PFSK-1 (cell line): ENCODE data around the gene MGLL.

Experiments
- FOXP2 ChIP-seq: optimal IDR thresholded peaks from 2 replicates; pipeline ENCODE3; 2011; ENCODE audit warnings: borderline replicate concordance, control low read depth, inconsistent platforms; ENCODE audit not compliant: insufficient read depth; ENCODE audit errors: extremely low read length, extremely low read depth
- POLR2AphosphoS5 ChIP-seq: IDR thresholded peaks from 2 replicates; pipeline ENCODE4 v1.6.1; 2012; ENCODE audit warnings: low read depth, mild to moderate bottlenecking, control low read depth, low read length, moderate library complexity
- REST ChIP-seq, 2 experiments: IDR thresholded peaks; 2 replicates each; pipeline versions ENCODE4 v1.6.1 to v1.8.0; 2011 to 2012; ENCODE audit warnings: low read depth in 2 of 2, low read length in 2 of 2, control low read depth in 1 of 2, inconsistent platforms in 1 of 2, mild to moderate bottlenecking in 1 of 2, moderate library complexity in 1 of 2; ENCODE audit not compliant: insufficient read depth in 1 of 2
- SIN3A ChIP-seq: IDR thresholded peaks from 2 replicates; pipeline ENCODE4 v1.6.1; 2012; ENCODE audit warnings: mild to moderate bottlenecking, low read length, moderate library complexity, borderline replicate concordance; ENCODE audit not compliant: insufficient read depth
- TAF1 ChIP-seq: IDR thresholded peaks from 2 replicates; pipeline ENCODE4 v1.6.1; 2012; ENCODE audit warnings: low read length, control low read depth, borderline replicate concordance; ENCODE audit not compliant: insufficient read depth

- no peak for TF ChIP-seq SIN3A
- TF ChIP-seq POLR2AphosphoS5 = no peak
- no peak for TF ChIP-seq TAF1
- TF ChIP-seq REST (IDR thresholded peaks at IDR 0.05; ENCODE audit: insufficient read depth in 1 of 2, low read depth in 2 of 2, low read length in 2 of 2) = no peak
- no peak for TF ChIP-seq FOXP2
Observed at GRCh38 chr3:127733781-127734180, 88.5 kb downstream of the MGLL start.
